Gastroesophageal sphincter (tissue), 3 donors: ENCODE results near the gene COL25A1.

ENCODE experiments used
- CTCF ChIP-seq, 4 experiments: fragments of 200-600 bp in 2 of 4; fragments of 450-650 bp in 2 of 4; sonication (generic) in 1 of 4; IDR thresholded peaks; one replicate each; pipeline ENCODE4 v1.5.1; 2017 to 2019; ENCODE audit warnings: antibody characterized with exemption in 4 of 4, mild to moderate bottlenecking in 2 of 4, moderate library complexity in 2 of 4
- POLR2A ChIP-seq, 2 donors: fragments of 450-650 bp; IDR thresholded peaks; one replicate each; pipeline ENCODE4 v1.6.1; 2017; ENCODE audit warnings: antibody characterized with exemption in 2 of 2, mild to moderate bottlenecking in 2 of 2, moderate library complexity in 1 of 2
- POLR2AphosphoS5 ChIP-seq: sonication (generic); formaldehyde crosslinking; IDR thresholded peaks from one replicate; pipeline ENCODE4 v1.6.1; 2017; ENCODE audit warnings: antibody characterized with exemption

GRCh38 chr4:109078724-109079123, 223.7 kb downstream of the COL25A1 start:
- TF ChIP-seq CTCF (IDR thresholded peaks at IDR 0.05) (no peak), POLR2A (IDR thresholded peaks at IDR 0.05) (no peak), POLR2AphosphoS5 (no peak)
